Fibroblast of skin of back (primary cell): Measurements from ENCODE around the gene VGLL3.

ENCODE experiments used
- DNase-seq: peaks from one replicate; pipeline ENCODE4 v3.0.0-alpha.2; 2013

Gene VGLL3

DNA sequence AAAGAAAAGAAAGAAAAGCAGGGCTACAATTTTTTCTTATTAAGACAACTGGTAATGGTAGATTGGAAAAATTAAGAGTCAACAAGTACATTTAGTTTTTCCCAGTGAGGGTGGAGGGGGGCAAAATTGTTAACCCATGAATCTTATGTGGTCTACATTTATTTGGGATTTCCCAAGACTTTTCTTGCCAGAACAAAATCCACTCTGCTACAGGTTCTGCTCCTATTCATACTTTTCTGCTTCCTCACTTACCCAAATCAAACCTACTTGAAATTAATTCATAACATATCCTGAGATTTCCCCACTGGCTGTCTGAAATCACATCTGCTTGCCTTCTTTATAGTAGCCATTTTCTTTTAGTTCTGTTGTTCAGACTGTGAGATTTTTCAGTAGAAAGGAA lies 41.1 kb downstream of the VGLL3 start:
- peak; percentile 69 for DNase-seq

DNA sequence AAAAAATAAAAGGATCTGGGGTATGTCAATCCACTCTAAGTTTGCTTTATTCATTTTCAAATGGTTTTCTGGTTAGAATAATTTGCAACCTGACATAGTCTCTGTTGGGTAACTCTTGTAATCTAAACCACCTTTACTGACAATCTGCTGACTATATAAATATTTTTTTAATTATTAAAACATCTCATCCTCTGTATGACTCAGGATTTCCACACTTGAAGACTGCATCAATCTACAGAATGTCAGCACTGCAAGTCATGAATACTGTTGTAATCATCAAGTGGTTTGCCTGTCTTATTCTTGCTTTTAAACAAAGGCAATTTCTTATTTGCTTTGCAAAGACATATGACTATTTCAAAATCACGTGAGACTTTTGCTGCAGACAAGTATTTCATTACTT lies 42.1 kb downstream of the VGLL3 start:
- DNase-seq: peak; percentile 83

DNA sequence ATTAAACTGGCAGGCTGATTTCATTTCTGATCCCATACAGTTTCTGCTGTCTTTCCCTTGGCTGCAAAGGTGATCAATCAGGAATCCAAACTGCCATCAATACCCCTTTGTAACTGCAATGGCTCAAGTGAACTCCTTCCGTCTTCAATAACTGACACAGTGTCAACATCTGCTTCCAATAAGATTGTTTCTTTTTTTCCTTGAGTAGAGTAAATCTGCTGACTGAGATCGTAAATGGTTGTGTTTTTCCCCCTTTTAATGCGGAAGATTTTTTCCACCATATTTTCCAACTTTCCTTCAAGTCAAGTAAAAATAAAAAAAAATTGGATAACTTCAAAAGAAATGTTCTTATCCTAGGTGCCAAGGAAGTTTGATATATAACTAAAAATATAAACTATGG lies 48.7 kb downstream of the VGLL3 start:
- no peak for DNase-seq

DNA sequence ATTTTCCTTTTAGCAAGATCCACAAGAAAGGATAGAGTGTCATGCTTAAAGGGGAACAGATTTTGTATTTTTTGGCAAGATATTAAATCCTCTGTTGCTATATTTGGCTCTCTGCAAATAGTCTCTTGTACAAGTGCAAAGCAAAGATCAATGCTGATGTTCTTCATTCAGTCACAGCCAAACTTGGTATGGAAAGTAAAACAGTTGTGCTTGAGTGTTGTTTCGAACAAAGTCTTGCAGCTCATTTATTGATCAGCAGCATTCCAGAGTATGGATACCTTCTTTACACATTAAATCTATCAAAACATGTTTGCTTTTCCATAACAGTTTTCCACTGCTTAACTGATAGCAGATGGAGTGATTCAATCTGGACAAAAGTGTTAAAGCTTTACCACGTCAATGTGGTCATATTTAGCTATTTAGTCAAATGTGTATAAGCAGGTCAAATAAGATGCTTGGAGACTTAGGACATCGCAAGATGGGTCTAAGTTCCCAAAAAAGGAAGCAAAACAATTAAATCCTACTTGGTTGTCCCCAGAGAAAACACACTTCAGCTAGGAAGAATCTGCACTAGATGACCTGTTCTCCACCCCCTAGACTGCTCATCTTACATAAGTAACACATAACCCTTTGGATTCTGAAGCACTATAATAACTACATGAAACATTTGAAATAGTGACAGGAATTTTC lies 52.4 kb downstream of the VGLL3 start:
- DNase-seq: peak; percentile 98

DNA sequence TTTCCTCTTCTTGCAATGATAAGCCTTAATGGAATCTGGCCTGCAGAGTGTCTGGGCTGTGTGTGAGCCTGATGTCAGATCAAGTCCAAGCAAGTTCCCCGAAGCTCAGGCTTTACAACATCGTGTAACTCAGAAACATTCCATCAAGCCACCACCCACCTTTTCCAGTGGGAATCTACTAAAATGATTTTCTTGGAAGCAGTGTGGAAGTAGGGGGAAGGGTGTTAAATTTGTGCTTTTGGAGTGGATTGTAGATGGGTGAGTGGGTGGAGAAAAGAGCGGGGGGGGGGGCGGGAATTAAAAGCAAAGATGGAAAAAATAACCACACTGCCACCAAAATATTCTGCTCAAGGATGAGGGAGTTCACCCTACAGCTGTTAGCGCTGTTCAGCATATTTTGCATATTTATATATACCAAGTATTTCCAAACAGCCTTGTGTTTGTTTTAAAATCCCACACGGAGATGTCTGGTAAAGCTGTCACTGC lies 53.6 kb downstream of the VGLL3 start:
- DNase-seq: peak; percentile 98

DNA sequence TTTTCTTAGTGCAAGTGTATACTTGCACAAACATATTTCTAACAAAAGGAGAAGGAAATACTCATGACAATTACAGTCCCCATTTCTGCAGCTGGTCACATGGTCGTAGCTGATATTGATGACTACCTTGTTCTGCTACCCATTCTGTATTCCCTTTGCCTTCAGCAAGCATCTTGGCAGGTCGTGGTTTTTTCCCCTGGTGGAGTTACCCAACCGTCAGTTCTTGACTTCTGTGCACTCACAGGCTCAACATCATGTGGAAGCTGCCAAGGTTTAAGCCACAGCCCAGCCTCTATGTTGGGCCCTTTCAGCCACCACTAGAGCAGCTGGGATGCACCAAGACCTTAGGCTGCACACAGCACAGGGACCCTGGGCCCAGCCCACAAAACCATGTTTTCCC lies 56.1 kb downstream of the VGLL3 start:
- DNase-seq: no peak

DNA sequence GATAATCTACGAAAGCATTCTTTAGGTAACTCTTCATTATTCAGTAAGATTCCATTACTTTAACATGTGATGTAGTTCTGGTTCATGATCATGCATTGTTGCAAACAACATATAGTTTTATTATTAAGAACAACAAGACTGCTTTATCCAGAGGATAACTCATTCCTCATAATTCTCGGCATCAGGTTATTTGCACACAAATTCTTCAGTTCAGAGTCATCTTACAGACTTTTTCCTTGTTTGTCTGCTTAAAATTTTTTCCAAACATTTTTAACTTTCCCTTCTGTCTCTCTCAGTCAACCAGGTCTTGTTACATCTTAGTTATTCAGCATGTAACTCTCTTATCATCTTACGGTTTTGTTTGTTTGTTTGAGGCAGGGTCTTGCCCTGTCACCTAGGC lies 60.1 kb downstream of the VGLL3 start:
- peak; percentile 66 for DNase-seq

DNA sequence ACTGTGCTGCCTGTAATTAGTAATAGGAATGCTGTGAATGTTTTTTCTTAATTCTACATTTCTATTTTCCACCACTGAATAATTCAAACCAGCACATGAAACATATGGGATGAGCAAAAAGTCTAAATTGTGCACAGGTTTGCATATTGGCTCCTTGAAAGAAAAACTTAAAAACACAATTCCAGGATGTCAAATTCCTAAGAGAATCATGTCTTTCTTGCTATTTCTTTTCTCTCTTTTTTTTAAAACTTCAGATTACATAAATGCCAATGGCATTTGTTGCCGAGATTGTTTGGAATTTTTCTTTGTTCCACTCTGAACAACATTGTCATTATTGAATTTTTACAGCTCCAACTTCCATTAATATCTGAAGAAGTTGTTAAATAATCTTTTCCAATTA lies 60.8 kb downstream of the VGLL3 start:
- DNase-seq: peak; percentile 53

DNA sequence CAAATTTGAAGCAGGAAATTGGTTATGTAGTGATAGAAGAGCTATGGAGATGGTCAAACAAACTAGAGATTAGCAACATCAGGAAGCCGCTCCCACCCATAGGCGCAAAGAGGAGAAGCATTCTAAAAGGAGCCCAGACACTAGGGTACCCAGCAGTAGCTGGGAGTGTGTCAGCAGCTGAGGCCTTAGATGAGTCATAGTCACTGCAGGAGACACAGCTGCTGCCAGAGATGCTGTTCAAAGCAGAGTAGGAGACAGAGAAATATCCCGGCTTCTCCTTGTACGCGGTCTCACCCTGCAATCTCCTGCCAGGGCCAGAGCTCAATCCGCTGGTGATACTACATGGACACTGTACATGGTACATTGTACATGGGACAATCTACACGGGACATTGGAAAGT lies 61.9 kb downstream of the VGLL3 start:
- DNase-seq: no peak

DNA sequence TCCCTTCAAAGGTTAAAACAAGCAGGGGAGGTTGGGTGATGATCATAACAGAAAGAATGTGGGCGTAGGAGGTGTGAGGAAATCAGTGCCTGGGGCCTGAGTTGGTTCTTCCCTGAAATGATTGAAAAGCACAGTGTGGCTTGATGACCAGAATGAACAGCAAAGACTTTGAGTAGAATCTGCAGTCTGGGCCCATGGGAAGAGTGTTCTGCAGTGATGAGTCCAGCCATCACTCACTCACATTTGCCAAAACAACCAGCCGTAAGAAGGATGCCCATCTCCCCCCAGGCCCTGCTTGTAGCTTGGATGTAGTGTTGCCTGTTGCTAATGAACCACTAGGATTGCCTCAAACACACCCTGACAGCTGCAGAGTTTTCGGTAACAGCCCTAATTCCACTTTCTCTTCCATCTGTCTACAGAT lies 67.9 kb downstream of the VGLL3 start:
- DNase-seq: peak; percentile 71

DNA sequence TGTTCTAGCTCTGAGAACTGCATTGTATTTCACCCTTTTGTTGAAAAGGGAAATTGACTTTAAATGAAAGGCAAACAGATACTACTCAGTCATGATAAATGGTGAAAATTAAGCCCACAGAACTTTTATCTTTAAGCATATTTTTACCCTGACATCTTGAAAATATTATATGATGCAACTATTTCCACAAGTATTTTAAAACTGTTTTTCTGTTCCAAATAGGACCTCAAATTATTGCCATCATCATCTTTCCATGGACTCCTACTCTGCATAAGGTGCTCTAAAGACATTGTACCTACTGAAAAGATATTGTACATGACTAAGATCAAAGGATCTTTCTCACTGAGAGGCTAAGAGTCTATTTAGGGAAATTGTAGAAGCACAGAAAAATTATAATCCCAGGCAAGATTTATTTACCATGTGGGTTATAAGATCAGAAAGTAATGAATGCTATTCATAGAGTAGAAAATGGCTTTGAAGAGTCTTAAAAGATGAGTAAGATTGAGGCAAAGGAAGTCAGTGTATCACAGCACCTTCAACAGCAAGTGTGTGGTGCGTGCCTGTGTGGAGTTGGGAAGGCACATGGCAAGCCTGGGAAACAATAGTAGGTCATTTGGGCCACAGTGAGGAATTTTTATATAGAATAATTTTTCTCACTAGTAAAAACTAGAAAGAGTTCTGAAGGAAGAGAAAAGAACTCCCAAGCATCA lies 68.8 kb downstream of the VGLL3 start:
- DNase-seq: peak; percentile 45

DNA sequence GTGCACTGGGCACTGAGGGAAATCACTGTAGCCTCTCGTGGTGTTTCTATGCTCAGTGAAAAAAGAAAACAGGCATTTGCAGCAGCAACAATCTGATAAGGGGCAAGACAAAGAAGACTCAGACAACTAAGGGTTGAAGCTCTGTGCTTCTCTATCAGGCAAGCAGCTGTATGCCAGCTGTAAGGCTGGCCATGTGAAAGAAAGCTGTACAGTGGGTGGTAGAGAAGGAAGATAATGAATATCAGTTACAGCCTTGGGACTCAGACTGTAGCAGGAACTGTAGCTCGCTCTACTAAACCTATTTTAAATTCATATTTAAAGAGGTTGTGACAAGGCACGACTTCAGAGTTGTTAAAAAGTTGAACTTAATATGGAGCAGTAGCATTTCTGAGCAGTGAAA lies 76.3 kb downstream of the VGLL3 start:
- no peak for DNase-seq

DNA sequence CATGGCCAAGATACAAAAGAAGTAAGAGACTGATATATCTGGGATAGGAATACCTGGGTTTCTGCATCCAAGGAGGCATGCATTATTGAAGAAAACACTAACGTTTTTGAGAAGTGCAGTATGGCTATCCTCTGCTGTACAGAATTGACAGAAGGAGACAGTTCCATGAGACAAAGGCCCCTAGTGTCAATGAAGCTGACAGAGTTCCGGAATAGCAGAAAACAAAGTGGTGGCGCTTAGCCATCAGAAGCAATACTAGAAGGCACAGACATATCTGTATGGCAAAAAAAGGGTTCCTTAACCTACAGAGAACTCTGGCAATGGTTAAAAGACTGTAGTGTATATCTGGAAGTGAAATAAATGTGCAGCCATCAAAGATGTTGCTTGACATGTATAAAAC lies 77.8 kb downstream of the VGLL3 start:
- no peak for DNase-seq

DNA sequence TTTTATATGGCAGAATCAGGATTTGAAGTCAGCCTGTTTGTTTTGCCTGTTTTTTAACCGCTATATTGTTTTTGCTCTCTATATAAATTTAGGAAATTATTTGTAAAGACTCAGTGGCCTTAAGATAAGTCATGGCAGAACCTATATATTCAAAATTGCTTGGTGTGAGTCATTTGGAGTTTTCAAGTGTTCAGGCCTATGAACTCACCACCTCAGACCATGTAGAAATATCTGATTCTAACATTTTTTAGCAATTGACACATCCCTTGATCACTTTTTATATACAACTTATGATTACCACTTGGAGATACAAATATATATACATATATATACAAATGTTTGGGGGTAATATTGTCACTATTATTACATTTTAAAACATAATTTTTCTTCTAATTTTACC lies 95.7 kb downstream of the VGLL3 start:
- DNase-seq: peak; percentile 31

DNA sequence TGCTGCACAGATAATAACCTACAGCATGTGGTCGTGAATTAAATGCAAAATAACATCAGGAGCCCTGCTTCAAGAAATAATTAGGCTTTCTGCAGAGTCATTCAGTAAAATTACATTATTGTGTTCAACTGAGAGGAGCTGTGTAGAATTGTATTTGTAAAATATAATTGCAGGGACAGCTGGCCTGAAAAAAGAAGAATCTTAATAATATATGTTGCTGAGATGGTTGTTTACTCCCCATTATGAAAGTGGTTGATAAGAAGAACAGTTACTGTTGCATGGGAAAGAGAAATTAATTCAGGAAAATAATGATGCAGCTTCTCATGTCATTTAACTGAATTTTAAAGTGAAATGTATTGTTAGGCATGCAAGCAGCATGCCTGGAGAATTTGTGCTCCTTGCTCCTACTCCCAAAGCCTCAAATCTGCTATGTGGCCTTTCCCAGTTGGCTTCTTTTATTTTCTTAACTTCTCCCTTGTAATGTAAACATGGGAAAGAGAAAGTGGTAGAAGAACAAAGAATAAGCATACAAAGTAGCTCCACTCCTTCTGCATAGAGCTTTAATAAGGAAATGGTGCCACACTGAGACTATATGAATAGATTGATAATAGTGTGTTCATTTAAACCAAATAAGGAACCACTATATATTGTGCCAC lies 100.1 kb downstream of the VGLL3 start:
- peak; percentile 44 for DNase-seq
